WTC11 (cell line): Measurements from ENCODE around the gene GPR68. TPM values are rescaled to one million over a fixed set of nuclear protein-coding genes. Genes with fewer than 3 reads are reported as not detected.

Experiments used
- ATAC-seq: fragments of 200-7000 bp; cut with Tn5 transposase; 2 replicates; pipeline ENCODE4 v1.10.0; 2021; ENCODE audit warnings: mild to moderate bottlenecking, moderate library complexity
- CTCF ChIA-PET: fragments of 300-600 bp; sonication (Branson Sonifier 250); formaldehyde crosslinking; loops from one replicate; lab custom pipeline; 2021; ENCODE audit warnings: antibody characterized with exemption; lab: Charles Lee
- POLR2A ChIA-PET: fragments of 350-600 bp; sonication (Branson Sonifier 250); formaldehyde crosslinking; loops from one replicate; lab custom pipeline; 2021; ENCODE audit warnings: antibody characterized with exemption; lab: Charles Lee
- DNase-seq: peaks from one replicate; pipeline ENCODE4 v3.0.0; 2021; ENCODE audit warnings: low spot score
- H3K27ac Mint-ChIP-seq: 2 replicates; pipeline ENCODE4 v1.8.0; 2021; ENCODE audit warnings: mixed read lengths
- H3K27me3 Mint-ChIP-seq: 2 replicates; pipeline ENCODE4 v1.8.0; 2021; ENCODE audit warnings: low read depth, mild to moderate bottlenecking, moderate library complexity, mixed read lengths
- H3K36me3 Mint-ChIP-seq: 2 replicates; pipeline ENCODE4 v1.8.0; 2021; ENCODE audit warnings: mixed read lengths
- H3K4me1 Mint-ChIP-seq: 2 replicates; pipeline ENCODE4 v1.8.0; 2022; ENCODE audit warnings: mixed read lengths
- H3K4me3 Mint-ChIP-seq: 2 replicates; pipeline ENCODE4 v1.8.0; 2021; ENCODE audit warnings: mild to moderate bottlenecking, moderate library complexity, mixed read lengths
- H3K9me3 Mint-ChIP-seq: 2 replicates; pipeline ENCODE4 v1.8.0; 2021; ENCODE audit warnings: mixed read lengths
- ESRRA ChIP-seq: sonication (generic); formaldehyde crosslinking; IDR thresholded peaks from 2 replicates; pipeline ENCODE4 v1.8.1; 2022; ENCODE audit warnings: mild to moderate bottlenecking, missing genetic modification reagents, borderline replicate concordance
- GRHL2 ChIP-seq: fragments of 250-450 bp; sonication (Bioruptor Pico); IDR thresholded peaks from 2 replicates; pipeline ENCODE4 v1.8.0; 2022; ENCODE audit warnings: mild to moderate bottlenecking, moderate library complexity; ENCODE audit not compliant: insufficient replicate concordance, severe bottlenecking
- GTF2I ChIP-seq: fragments of 250-450 bp; sonication (Bioruptor Pico); conservative IDR thresholded peaks from 2 replicates; pipeline ENCODE4 v1.4.0; 2021; ENCODE audit warnings: mild to moderate bottlenecking
- NR2C2 ChIP-seq: sonication (generic); formaldehyde crosslinking; IDR thresholded peaks from 2 replicates; pipeline ENCODE4 v1.8.0; 2022; ENCODE audit warnings: mild to moderate bottlenecking, missing genetic modification reagents
- SMAD3 ChIP-seq: sonication (generic); formaldehyde crosslinking; IDR thresholded peaks from 2 replicates; pipeline ENCODE4 v1.8.0; 2022; ENCODE audit warnings: missing genetic modification reagents, mild to moderate bottlenecking, borderline replicate concordance
- SMAD4 ChIP-seq: sonication (generic); formaldehyde crosslinking; IDR thresholded peaks from 2 replicates; pipeline ENCODE4 v1.8.0; 2022; ENCODE audit warnings: mild to moderate bottlenecking, missing genetic modification reagents
- STAT6 ChIP-seq: sonication (generic); formaldehyde crosslinking; conservative IDR thresholded peaks from 2 replicates; pipeline ENCODE4 v1.8.1; 2023; ENCODE audit warnings: mild to moderate bottlenecking, low read depth, missing genetic modification reagents, moderate library complexity
- ZNF219 ChIP-seq: sonication (generic); formaldehyde crosslinking; IDR thresholded peaks from 2 replicates; pipeline ENCODE4 v1.8.0; 2023; ENCODE audit warnings: missing genetic modification reagents, mild to moderate bottlenecking, borderline replicate concordance
- ZNF263 ChIP-seq: sonication (generic); formaldehyde crosslinking; IDR thresholded peaks from 2 replicates; pipeline ENCODE4 v1.8.1; 2022; ENCODE audit warnings: low read depth, mild to moderate bottlenecking, moderate library complexity, missing genetic modification reagents
- ZNF416 ChIP-seq: fragments of 250-450 bp; sonication (Bioruptor Pico); IDR thresholded peaks from 2 replicates; pipeline ENCODE4 v1.9.0; 2021; ENCODE audit warnings: mild to moderate bottlenecking, inconsistent platforms
- total RNA-seq: library from RNA; stranded (reverse); gene quantifications from 3 replicates; pipeline ENCODE4 v1.2.3, GENCODE V29; 2021
- TF ChIP-seq, protein P1 (sequence below): sonication (generic); formaldehyde crosslinking; IDR thresholded peaks from 2 replicates; pipeline ENCODE4 v1.8.1; 2022; ENCODE audit warnings: low read depth, mild to moderate bottlenecking, moderate library complexity, missing genetic modification reagents, borderline replicate concordance
- TF ChIP-seq, protein P2 (sequence below): sonication (generic); formaldehyde crosslinking; IDR thresholded peaks from 2 replicates; pipeline ENCODE4 v1.8.0; 2023; ENCODE audit warnings: missing genetic modification reagents, mild to moderate bottlenecking, borderline replicate concordance
- TF ChIP-seq, protein P3 (sequence below): sonication (generic); formaldehyde crosslinking; IDR thresholded peaks from 2 replicates; pipeline ENCODE4 v1.8.0; 2023; ENCODE audit warnings: missing genetic modification reagents
- TF ChIP-seq, protein P4 (sequence below): sonication (generic); formaldehyde crosslinking; IDR thresholded peaks from 2 replicates; pipeline ENCODE4 v1.8.1; 2022; ENCODE audit warnings: mild to moderate bottlenecking, moderate library complexity, missing genetic modification reagents

Gene GPR68
- total RNA-seq, 1 experiment from 2014 or later, result 0.28 TPM

GRCh38 chr14:91258876-91259275 is 14.4 kb upstream of the GPR68 start:
- H3K9me3 Mint-ChIP-seq, result peaks cover 7% of the 10 kb centered on the region
- no peaks in the 10 kb centered on the region for H3K36me3 Mint-ChIP-seq
- TF ChIP-seq NR2C2 (CRISPR knock-in tag) (no peak), SMAD4 (no peak), ZNF416 (no peak), GRHL2 (no peak), ZNF219 (CRISPR knock-in tag) (no peak), ZNF263 (CRISPR knock-in tag) (no peak)
- TF ChIP-seq, protein P1, sequence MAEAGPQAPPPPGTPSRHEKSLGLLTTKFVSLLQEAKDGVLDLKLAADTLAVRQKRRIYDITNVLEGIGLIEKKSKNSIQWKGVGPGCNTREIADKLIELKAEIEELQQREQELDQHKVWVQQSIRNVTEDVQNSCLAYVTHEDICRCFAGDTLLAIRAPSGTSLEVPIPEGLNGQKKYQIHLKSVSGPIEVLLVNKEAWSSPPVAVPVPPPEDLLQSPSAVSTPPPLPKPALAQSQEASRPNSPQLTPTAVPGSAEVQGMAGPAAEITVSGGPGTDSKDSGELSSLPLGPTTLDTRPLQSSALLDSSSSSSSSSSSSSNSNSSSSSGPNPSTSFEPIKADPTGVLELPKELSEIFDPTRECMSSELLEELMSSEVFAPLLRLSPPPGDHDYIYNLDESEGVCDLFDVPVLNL (CRISPR knock-in tag), result no peak
- TF ChIP-seq, protein P2, sequence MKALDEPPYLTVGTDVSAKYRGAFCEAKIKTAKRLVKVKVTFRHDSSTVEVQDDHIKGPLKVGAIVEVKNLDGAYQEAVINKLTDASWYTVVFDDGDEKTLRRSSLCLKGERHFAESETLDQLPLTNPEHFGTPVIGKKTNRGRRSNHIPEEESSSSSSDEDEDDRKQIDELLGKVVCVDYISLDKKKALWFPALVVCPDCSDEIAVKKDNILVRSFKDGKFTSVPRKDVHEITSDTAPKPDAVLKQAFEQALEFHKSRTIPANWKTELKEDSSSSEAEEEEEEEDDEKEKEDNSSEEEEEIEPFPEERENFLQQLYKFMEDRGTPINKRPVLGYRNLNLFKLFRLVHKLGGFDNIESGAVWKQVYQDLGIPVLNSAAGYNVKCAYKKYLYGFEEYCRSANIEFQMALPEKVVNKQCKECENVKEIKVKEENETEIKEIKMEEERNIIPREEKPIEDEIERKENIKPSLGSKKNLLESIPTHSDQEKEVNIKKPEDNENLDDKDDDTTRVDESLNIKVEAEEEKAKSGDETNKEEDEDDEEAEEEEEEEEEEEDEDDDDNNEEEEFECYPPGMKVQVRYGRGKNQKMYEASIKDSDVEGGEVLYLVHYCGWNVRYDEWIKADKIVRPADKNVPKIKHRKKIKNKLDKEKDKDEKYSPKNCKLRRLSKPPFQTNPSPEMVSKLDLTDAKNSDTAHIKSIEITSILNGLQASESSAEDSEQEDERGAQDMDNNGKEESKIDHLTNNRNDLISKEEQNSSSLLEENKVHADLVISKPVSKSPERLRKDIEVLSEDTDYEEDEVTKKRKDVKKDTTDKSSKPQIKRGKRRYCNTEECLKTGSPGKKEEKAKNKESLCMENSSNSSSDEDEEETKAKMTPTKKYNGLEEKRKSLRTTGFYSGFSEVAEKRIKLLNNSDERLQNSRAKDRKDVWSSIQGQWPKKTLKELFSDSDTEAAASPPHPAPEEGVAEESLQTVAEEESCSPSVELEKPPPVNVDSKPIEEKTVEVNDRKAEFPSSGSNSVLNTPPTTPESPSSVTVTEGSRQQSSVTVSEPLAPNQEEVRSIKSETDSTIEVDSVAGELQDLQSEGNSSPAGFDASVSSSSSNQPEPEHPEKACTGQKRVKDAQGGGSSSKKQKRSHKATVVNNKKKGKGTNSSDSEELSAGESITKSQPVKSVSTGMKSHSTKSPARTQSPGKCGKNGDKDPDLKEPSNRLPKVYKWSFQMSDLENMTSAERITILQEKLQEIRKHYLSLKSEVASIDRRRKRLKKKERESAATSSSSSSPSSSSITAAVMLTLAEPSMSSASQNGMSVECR, result no peak
- TF ChIP-seq, protein P3, sequence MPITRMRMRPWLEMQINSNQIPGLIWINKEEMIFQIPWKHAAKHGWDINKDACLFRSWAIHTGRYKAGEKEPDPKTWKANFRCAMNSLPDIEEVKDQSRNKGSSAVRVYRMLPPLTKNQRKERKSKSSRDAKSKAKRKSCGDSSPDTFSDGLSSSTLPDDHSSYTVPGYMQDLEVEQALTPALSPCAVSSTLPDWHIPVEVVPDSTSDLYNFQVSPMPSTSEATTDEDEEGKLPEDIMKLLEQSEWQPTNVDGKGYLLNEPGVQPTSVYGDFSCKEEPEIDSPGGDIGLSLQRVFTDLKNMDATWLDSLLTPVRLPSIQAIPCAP (CRISPR knock-in tag), result no peak
- no peak overlapping the region for H3K4me3 Mint-ChIP-seq
- ChIA-PET POLR2A (no interaction called here), CTCF (no interaction called here)
- no peak overlapping the region for H3K27ac Mint-ChIP-seq
- peaks cover 13% of the 10 kb centered on the region for H3K4me1 Mint-ChIP-seq
- peaks cover 33% of the 10 kb centered on the region for H3K27me3 Mint-ChIP-seq
- DNase-seq, result no peak
- no peak for ATAC-seq

GRCh38 chr14:91258011-91258618 is 13.6 kb upstream of the GPR68 start:
- DNase-seq (no peak), ATAC-seq (no peak)
- peaks cover 7% of the 10 kb centered on the region for H3K9me3 Mint-ChIP-seq
- H3K27me3 Mint-ChIP-seq, result peaks cover 27% of the 10 kb centered on the region
- H3K4me3 Mint-ChIP-seq, result no peak overlapping the region
- POLR2A ChIA-PET, result no interaction called here
- CTCF ChIA-PET, result interaction anchor here (0.9 to 1.2 kb wide), 3 partner anchors 28 to 81 kb away, joined by 3 to 4 read pairs (median 4); no protein-coding TSS in a partner anchor
- no peak for TF ChIP-seq ESRRA
- TF ChIP-seq, protein P4, sequence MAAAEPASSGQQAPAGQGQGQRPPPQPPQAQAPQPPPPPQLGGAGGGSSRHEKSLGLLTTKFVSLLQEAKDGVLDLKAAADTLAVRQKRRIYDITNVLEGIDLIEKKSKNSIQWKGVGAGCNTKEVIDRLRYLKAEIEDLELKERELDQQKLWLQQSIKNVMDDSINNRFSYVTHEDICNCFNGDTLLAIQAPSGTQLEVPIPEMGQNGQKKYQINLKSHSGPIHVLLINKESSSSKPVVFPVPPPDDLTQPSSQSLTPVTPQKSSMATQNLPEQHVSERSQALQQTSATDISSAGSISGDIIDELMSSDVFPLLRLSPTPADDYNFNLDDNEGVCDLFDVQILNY (CRISPR knock-in tag), result no peak
- TF ChIP-seq GTF2I (CRISPR knock-in tag), result no peak
- TF ChIP-seq SMAD3 (CRISPR knock-in tag), result no peak
- no peak for TF ChIP-seq STAT6 (CRISPR knock-in tag)
- TF ChIP-seq, protein P3 (CRISPR knock-in tag), result no peak
- peaks cover 7% of the 10 kb centered on the region for H3K4me1 Mint-ChIP-seq
- H3K36me3 Mint-ChIP-seq, result no peaks in the 10 kb centered on the region
- 0 out of 2 replicates have a peak overlapping the region, but pooled peaks have one; percentile 21 for H3K27ac Mint-ChIP-seq
